ENCODE results near the gene TMOD4.

DNA sequence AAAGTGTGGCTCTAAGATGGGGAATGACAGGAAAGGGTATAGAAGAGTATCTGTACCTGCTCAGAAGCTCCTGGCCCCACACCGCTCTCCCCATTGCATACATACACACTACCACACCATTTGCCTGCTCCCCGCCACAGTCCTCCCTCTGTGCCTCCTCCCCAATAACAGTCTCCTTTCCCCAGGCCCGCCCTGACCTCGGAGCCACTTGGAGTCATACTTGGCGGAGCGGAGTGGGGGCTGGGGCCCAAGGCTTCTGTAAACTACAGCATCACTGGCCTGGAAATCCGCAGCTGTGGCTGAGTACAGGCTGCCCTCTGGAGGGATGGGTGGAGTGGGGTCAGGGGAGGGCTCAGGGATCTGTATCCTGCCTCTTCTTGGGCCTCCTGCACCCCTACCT, 38.0 kb downstream of the TMOD4 start:
- no peak for TF ChIP-seq EZH2 (IDR thresholded peaks at IDR 0.05; ENCODE audit: low read depth, unreplicated experiment)
- TF ChIP-seq, protein P1, sequence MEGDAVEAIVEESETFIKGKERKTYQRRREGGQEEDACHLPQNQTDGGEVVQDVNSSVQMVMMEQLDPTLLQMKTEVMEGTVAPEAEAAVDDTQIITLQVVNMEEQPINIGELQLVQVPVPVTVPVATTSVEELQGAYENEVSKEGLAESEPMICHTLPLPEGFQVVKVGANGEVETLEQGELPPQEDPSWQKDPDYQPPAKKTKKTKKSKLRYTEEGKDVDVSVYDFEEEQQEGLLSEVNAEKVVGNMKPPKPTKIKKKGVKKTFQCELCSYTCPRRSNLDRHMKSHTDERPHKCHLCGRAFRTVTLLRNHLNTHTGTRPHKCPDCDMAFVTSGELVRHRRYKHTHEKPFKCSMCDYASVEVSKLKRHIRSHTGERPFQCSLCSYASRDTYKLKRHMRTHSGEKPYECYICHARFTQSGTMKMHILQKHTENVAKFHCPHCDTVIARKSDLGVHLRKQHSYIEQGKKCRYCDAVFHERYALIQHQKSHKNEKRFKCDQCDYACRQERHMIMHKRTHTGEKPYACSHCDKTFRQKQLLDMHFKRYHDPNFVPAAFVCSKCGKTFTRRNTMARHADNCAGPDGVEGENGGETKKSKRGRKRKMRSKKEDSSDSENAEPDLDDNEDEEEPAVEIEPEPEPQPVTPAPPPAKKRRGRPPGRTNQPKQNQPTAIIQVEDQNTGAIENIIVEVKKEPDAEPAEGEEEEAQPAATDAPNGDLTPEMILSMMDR (conservative IDR thresholded peaks at IDR 0.05; ENCODE audit: low read depth in 2 of 2) = no peak
- TF ChIP-seq, protein P2, sequence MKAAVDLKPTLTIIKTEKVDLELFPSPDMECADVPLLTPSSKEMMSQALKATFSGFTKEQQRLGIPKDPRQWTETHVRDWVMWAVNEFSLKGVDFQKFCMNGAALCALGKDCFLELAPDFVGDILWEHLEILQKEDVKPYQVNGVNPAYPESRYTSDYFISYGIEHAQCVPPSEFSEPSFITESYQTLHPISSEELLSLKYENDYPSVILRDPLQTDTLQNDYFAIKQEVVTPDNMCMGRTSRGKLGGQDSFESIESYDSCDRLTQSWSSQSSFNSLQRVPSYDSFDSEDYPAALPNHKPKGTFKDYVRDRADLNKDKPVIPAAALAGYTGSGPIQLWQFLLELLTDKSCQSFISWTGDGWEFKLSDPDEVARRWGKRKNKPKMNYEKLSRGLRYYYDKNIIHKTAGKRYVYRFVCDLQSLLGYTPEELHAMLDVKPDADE (IDR thresholded peaks at IDR 0.05) = no peak
